SK-N-SH treated with all-trans-retinoic acid at 6 μM for 48 hours (cell line): Measurements from ENCODE around the gene ZSCAN22.

Experiments
- ATAC-seq: fragments of 200-7000 bp; cut with Tn5 transposase; 3 replicates; pipeline ENCODE4 v1.9.1; 2020; ENCODE audit warnings: mild to moderate bottlenecking, moderate library complexity
- ARNTL ChIP-seq: fragments of 450-650 bp; formaldehyde crosslinking; IDR thresholded peaks from 2 replicates; pipeline ENCODE4 v1.5.0; 2020; ENCODE audit warnings: low read depth, mild to moderate bottlenecking, moderate library complexity, borderline replicate concordance
- BACH2 ChIP-seq: fragments of 250-450 bp; sonication (Bioruptor Pico); IDR thresholded peaks from 2 replicates; pipeline ENCODE4 v1.9.0; 2021; ENCODE audit warnings: mild to moderate bottlenecking, borderline replicate concordance
- OSR1 ChIP-seq: fragments of 250-450 bp; sonication (Bioruptor Pico); IDR thresholded peaks from 2 replicates; pipeline ENCODE4 v1.8.0; 2022; ENCODE audit warnings: moderate library complexity, mild to moderate bottlenecking, inconsistent platforms
- ZNF8 ChIP-seq: fragments of 450-650 bp; formaldehyde crosslinking; IDR thresholded peaks from 2 replicates; pipeline ENCODE4 v1.5.0; 2020; ENCODE audit warnings: mild to moderate bottlenecking, moderate library complexity

Gene ZSCAN22

DNA sequence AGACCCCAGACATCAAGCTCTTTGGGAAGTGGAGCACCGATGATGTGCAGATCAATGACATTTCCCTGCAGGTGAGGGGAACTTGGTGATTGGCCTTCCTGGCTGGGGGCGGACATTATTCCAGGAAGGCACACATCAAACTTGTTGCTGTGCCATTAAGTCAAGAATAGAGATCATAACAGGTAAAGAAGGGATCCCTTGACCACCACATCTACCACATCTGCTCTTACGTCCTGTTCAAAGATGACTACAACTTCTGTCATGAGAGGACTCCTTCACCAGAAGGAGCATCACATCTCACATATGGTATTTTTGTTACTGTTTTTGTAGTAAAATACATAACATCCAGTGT is 61.4 kb downstream of the ZSCAN22 start:
- no peak for TF ChIP-seq BACH2 (CRISPR knock-in tag)
- no peak for TF ChIP-seq ARNTL (CRISPR knock-in tag)
- TF ChIP-seq ZNF8 (CRISPR knock-in tag) = no peak
- TF ChIP-seq OSR1 (CRISPR knock-in tag) = no peak
- ATAC-seq = no peak
